ENCODE measurements around the gene NEUROG3. TPM values are rescaled to one million over a fixed set of nuclear protein-coding genes. Genes with fewer than 3 reads are reported as not detected.

NEUROG3 gene
- total and polyA plus RNA-seq, 2 of the 8 experiments (the other 6 are each of a cell fraction or from before 2014, with no cell fraction given): 0.45 TPM; not detected in 1

GRCh38 chr10:69562731-69563254, 10.4 kb downstream of the NEUROG3 start (continued):
- TF ChIP-seq CHD7 (IDR thresholded peaks at IDR 0.05; ENCODE audit: insufficient replicate concordance, low read length) (no peak), EP300 (IDR thresholded peaks at IDR 0.05; ENCODE audit: borderline replicate concordance in 1 of 2, low read depth in 2 of 2, low read length in 2 of 2) (no peak), CHD2 (IDR thresholded peaks at IDR 0.05; ENCODE audit: low read length) (no peak), MAFK (IDR thresholded peaks at IDR 0.05; ENCODE audit: low read depth, low read length) (no peak), KDM5A (IDR thresholded peaks at IDR 0.05; ENCODE audit: low read length) (no peak), EZH2 (IDR thresholded peaks at IDR 0.05; ENCODE audit: low read depth, low read length, severe bottlenecking) (no peak), CBX8 (IDR thresholded peaks at IDR 0.05; ENCODE audit: borderline replicate concordance, low read depth, low read length) (no peak), EGR1 (IDR thresholded peaks at IDR 0.05; ENCODE audit: borderline replicate concordance, low read depth, low read length) (no peak), KDM1A (IDR thresholded peaks at IDR 0.05; ENCODE audit: borderline replicate concordance, low read length) (no peak)
